Nephron (organoid): ENCODE results near the gene FABP6.
"Not testable (repeated sequence)": the region's sequence is repeated elsewhere in the genome, so short reads cannot be mapped to it uniquely, and the experiment has no call there.

Source experiments
- H3K27ac Mint-ChIP-seq, 3 experiments: 2 replicates each; pipeline ENCODE4 v1.8.0; 2020; ENCODE audit warnings: mixed read lengths in 3 of 3, mild to moderate bottlenecking in 2 of 3, moderate library complexity in 1 of 3
- H3K27me3 Mint-ChIP-seq: 2 replicates; pipeline ENCODE4 v1.8.0; 2021; ENCODE audit warnings: low read depth, mild to moderate bottlenecking, moderate library complexity, mixed read lengths
- H3K36me3 Mint-ChIP-seq: 2 replicates; pipeline ENCODE4 v1.8.0; 2020; ENCODE audit warnings: low read depth, mixed read lengths
- H3K4me1 Mint-ChIP-seq: 2 replicates; pipeline ENCODE4 v1.8.0; 2020; ENCODE audit warnings: mixed read lengths
- H3K4me3 Mint-ChIP-seq, 3 experiments: 2 replicates each; pipeline ENCODE4 v1.8.0; 2020; ENCODE audit warnings: mild to moderate bottlenecking in 3 of 3, mixed read lengths in 3 of 3, moderate library complexity in 2 of 3
- H3K9me3 Mint-ChIP-seq: 2 replicates; pipeline ENCODE4 v1.8.0; 2020; ENCODE audit warnings: mixed read lengths
- CTCF ChIP-seq, 3 experiments: fragments of 200-600 bp; sonication (generic); IDR thresholded peaks; one replicate each; pipeline ENCODE4 v1.5.0; 2021; ENCODE audit warnings: antibody characterized with exemption in 3 of 3; ENCODE audit not compliant: unreplicated experiment in 3 of 3

The FABP6 gene

GRCh38 chr5:160186480-160186879, 42.8 kb upstream of the FABP6 start:
- Mint-ChIP-seq H3K9me3 (peaks cover 11% of the 10 kb centered on the region), H3K4me1 (peaks cover 19% of the 10 kb centered on the region), H3K36me3 (no peaks in the 10 kb centered on the region), H3K27me3 (no peaks in the 10 kb centered on the region), H3K27ac (peak overlapping the region in 2 of 3 experiments; percentile 23 to 65), H3K4me3 (peak overlapping the region; percentile 25 to 72 (median 43))
- TF ChIP-seq CTCF (IDR thresholded peaks at IDR 0.05; ENCODE audit: unreplicated experiment in 3 of 3) = no peak

- H3K27ac Mint-ChIP-seq = peak overlapping the region; percentile 23 to 72 (median 65)
Observed at GRCh38 chr5:160187091-160187490, 42.2 kb upstream of the FABP6 start.

GRCh38 chr5:160188141-160189015, 40.9 kb upstream of the FABP6 start:
- H3K4me1 Mint-ChIP-seq = peaks cover 19% of the 10 kb centered on the region
- peak overlapping the region; percentile 79 to 91 (median 86) for H3K27ac Mint-ChIP-seq
- H3K9me3 Mint-ChIP-seq = peaks cover 11% of the 10 kb centered on the region
- peak overlapping the region; percentile 69 to 82 (median 77) for H3K4me3 Mint-ChIP-seq
- no peak for TF ChIP-seq CTCF (IDR thresholded peaks at IDR 0.05; ENCODE audit: unreplicated experiment in 3 of 3)
- no peaks in the 10 kb centered on the region for H3K36me3 Mint-ChIP-seq
- H3K27me3 Mint-ChIP-seq = peaks cover 4% of the 10 kb centered on the region

More at GRCh38 chr5:160187091-160187490, 42.2 kb upstream of the FABP6 start:
- no peak for TF ChIP-seq CTCF (IDR thresholded peaks at IDR 0.05; ENCODE audit: unreplicated experiment in 3 of 3)
- Mint-ChIP-seq H3K4me3 (peak overlapping the region; percentile 61 to 72 (median 72)), H3K27me3 (no peaks in the 10 kb centered on the region), H3K9me3 (peaks cover 11% of the 10 kb centered on the region), H3K4me1 (peaks cover 19% of the 10 kb centered on the region), H3K36me3 (no peaks in the 10 kb centered on the region)

GRCh38 chr5:160192424-160192823, 36.9 kb upstream of the FABP6 start:
- H3K9me3 Mint-ChIP-seq = no peaks in the 10 kb centered on the region
- TF ChIP-seq CTCF (IDR thresholded peaks at IDR 0.05; ENCODE audit: unreplicated experiment in 3 of 3) = no peak
- H3K27ac Mint-ChIP-seq = peak overlapping the region; percentile 6 to 73 (median 21)
- peaks cover 10% of the 10 kb centered on the region for H3K27me3 Mint-ChIP-seq
- no peaks in the 10 kb centered on the region for H3K36me3 Mint-ChIP-seq
- H3K4me1 Mint-ChIP-seq = peaks cover 13% of the 10 kb centered on the region
- H3K4me3 Mint-ChIP-seq = no peak overlapping the region

GRCh38 chr5:160193076-160193475, 36.2 kb upstream of the FABP6 start:
- Mint-ChIP-seq H3K4me1 (peaks cover 20% of the 10 kb centered on the region), H3K27ac (peak overlapping the region; percentile 21 to 49 (median 25)), H3K27me3 (peaks cover 15% of the 10 kb centered on the region)
- not testable (repeated sequence) for H3K36me3 Mint-ChIP-seq, H3K4me3 Mint-ChIP-seq, H3K9me3 Mint-ChIP-seq

- not testable (repeated sequence) for H3K4me3 Mint-ChIP-seq, H3K27ac Mint-ChIP-seq, H3K36me3 Mint-ChIP-seq, H3K9me3 Mint-ChIP-seq
- Mint-ChIP-seq H3K4me1 (peaks cover 24% of the 10 kb centered on the region), H3K27me3 (peaks cover 15% of the 10 kb centered on the region)
Observed at GRCh38 chr5:160193790-160194189, 35.5 kb upstream of the FABP6 start.
